Nephron (organoid): ENCODE measurements around the gene UNC13C.
A peak's percentile ranks its signal among the peaks of the same experiment; 100 is the strongest.

Experiments used
- H3K27ac Mint-ChIP-seq, 3 experiments: 2 replicates each; pipeline ENCODE4 v1.8.0; 2020; ENCODE audit warnings: mixed read lengths in 3 of 3, mild to moderate bottlenecking in 2 of 3, moderate library complexity in 1 of 3
- H3K27me3 Mint-ChIP-seq: 2 replicates; pipeline ENCODE4 v1.8.0; 2021; ENCODE audit warnings: low read depth, mild to moderate bottlenecking, moderate library complexity, mixed read lengths
- H3K36me3 Mint-ChIP-seq: 2 replicates; pipeline ENCODE4 v1.8.0; 2020; ENCODE audit warnings: low read depth, mixed read lengths
- H3K4me1 Mint-ChIP-seq: 2 replicates; pipeline ENCODE4 v1.8.0; 2020; ENCODE audit warnings: mixed read lengths
- H3K4me3 Mint-ChIP-seq, 3 experiments: 2 replicates each; pipeline ENCODE4 v1.8.0; 2020; ENCODE audit warnings: mild to moderate bottlenecking in 3 of 3, mixed read lengths in 3 of 3, moderate library complexity in 2 of 3
- H3K9me3 Mint-ChIP-seq: 2 replicates; pipeline ENCODE4 v1.8.0; 2020; ENCODE audit warnings: mixed read lengths
- CTCF ChIP-seq, 3 experiments: fragments of 200-600 bp; sonication (generic); IDR thresholded peaks; one replicate each; pipeline ENCODE4 v1.5.0; 2021; ENCODE audit warnings: antibody characterized with exemption in 3 of 3; ENCODE audit not compliant: unreplicated experiment in 3 of 3

Gene UNC13C

DNA sequence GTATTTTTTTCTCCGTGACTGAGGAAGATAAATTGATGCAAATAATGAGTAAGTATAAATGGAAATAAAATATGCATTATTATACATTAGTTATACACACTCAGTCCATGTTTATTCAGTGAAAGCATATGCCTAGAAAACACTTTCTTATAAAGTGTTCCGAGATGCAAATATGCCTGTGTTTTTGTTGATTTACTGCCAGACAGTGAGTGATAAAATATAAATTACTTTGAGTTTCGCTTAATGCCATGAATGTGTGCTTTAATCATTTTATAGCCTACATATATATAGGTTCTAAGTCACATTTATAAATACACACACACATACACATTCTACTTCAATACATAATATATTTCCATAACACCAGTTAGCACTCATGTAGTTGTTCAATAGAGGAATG, 569.2 kb downstream of the UNC13C start:
- H3K4me1 Mint-ChIP-seq = peaks cover 3% of the 10 kb centered on the region
- no peaks in the 10 kb centered on the region for H3K27me3 Mint-ChIP-seq
- peaks cover 15% of the 10 kb centered on the region for H3K9me3 Mint-ChIP-seq
- no peak for TF ChIP-seq CTCF (IDR thresholded peaks at IDR 0.05; ENCODE audit: unreplicated experiment in 3 of 3)
- no peaks in the 10 kb centered on the region for H3K36me3 Mint-ChIP-seq
- H3K27ac Mint-ChIP-seq = no peak overlapping the region
- no peak overlapping the region for H3K4me3 Mint-ChIP-seq

DNA sequence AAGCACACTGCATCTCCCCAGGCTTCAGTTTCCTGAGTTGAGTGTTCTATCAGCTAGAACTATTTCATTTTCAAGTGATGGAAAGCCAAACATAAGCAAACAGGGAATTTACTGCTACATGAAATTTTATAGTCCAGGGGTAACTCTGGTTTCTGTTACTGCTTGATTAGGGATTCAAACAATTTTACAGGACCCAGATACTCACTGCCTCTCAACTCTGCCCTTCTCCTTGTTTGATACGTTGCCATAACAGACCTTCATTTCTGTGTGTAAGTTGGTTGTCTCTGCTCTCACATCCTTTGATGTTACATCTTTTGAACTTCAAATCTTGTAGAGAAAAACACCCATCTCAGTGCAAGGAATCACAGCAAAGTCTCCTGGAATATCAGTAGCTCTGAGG, 572.7 kb downstream of the UNC13C start:
- no peak overlapping the region for H3K4me3 Mint-ChIP-seq
- H3K27ac Mint-ChIP-seq = no peak overlapping the region
- no peak for TF ChIP-seq CTCF (IDR thresholded peaks at IDR 0.05; ENCODE audit: unreplicated experiment in 3 of 3)

GRCh38 chr15:54556231-54556630, 578.0 kb downstream of the UNC13C start:
- no peaks in the 10 kb centered on the region for H3K27me3 Mint-ChIP-seq
- H3K9me3 Mint-ChIP-seq = no peaks in the 10 kb centered on the region
- no peaks in the 10 kb centered on the region for H3K4me1 Mint-ChIP-seq
- H3K36me3 Mint-ChIP-seq = no peaks in the 10 kb centered on the region
- H3K27ac Mint-ChIP-seq = no peak overlapping the region
- no peak for TF ChIP-seq CTCF (IDR thresholded peaks at IDR 0.05; ENCODE audit: unreplicated experiment in 3 of 3)
- no peak overlapping the region for H3K4me3 Mint-ChIP-seq

More for the DNA sequence above, 572.7 kb downstream of the UNC13C start:
- H3K4me1 Mint-ChIP-seq = peaks cover 3% of the 10 kb centered on the region
- H3K27me3 Mint-ChIP-seq = no peaks in the 10 kb centered on the region
- H3K9me3 Mint-ChIP-seq = no peaks in the 10 kb centered on the region
- H3K36me3 Mint-ChIP-seq = no peaks in the 10 kb centered on the region

DNA sequence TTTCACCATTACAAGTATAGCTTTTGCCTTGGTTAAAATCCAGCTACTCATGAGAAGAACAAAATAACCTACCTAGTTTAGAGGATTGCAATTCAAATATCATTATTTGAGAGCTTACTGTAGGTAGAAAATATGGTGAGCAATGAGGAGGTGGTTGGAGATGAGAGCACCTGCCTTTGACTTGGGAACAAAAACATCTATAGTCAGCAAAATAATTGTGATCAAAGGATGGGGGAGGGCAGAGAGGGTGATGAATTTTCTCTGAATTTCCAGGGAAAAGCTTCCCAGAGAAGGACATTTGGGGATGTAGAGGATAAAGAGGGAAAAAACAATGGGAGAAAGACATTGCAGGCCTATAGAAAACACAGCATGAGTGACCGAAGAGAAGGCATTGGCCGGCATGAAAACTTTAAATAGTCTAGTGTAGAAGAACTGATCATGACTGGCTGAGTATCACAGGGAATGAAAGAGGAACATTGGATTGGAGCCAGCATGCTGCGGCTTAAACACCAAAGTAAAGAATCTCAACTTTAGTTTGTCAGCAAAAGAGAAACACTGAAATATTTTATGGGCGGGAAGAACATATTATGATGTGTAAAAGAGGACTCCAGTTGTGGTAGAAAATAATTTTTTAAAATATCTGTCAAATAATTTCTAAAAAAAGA, 581.3 kb downstream of the UNC13C start:
- no peak overlapping the region for H3K27ac Mint-ChIP-seq
- no peaks in the 10 kb centered on the region for H3K9me3 Mint-ChIP-seq
- TF ChIP-seq CTCF (IDR thresholded peaks at IDR 0.05; ENCODE audit: unreplicated experiment in 3 of 3) = no peak
- no peaks in the 10 kb centered on the region for H3K36me3 Mint-ChIP-seq
- no peaks in the 10 kb centered on the region for H3K27me3 Mint-ChIP-seq
- no peaks in the 10 kb centered on the region for H3K4me1 Mint-ChIP-seq
- no peak overlapping the region for H3K4me3 Mint-ChIP-seq

DNA sequence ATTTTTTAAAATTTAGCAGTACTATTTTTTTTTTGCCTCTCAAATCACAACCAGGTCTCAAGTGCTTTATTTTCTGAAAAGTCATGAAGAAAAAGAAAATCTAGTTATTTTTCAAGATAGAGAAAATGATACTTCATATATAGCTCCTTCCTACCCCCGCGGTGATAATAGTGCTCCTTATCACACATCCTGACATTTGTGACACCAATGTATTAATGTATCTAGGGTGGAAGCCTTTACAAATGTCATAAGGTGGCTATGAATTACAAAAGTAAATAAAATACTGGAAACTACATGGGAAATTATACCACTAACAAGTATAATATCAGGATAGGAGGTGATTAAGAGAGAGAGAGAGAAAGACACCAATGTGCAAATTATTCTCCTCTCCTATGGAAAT, 582.2 kb downstream of the UNC13C start:
- no peak overlapping the region for H3K27ac Mint-ChIP-seq
- no peak overlapping the region for H3K4me3 Mint-ChIP-seq
- TF ChIP-seq CTCF (IDR thresholded peaks at IDR 0.05; ENCODE audit: unreplicated experiment in 3 of 3) = no peak
- no peaks in the 10 kb centered on the region for H3K9me3 Mint-ChIP-seq
- H3K27me3 Mint-ChIP-seq = no peaks in the 10 kb centered on the region
- no peaks in the 10 kb centered on the region for H3K36me3 Mint-ChIP-seq
- no peaks in the 10 kb centered on the region for H3K4me1 Mint-ChIP-seq

GRCh38 chr15:54564166-54564565, 585.9 kb downstream of the UNC13C start:
- no peak for TF ChIP-seq CTCF (IDR thresholded peaks at IDR 0.05; ENCODE audit: unreplicated experiment in 3 of 3)
- peak overlapping the region in 1 of 3 experiments; percentile 7 for H3K27ac Mint-ChIP-seq
- no peak overlapping the region for H3K4me3 Mint-ChIP-seq
- H3K9me3 Mint-ChIP-seq = no peaks in the 10 kb centered on the region
- H3K36me3 Mint-ChIP-seq = no peaks in the 10 kb centered on the region
- no peaks in the 10 kb centered on the region for H3K27me3 Mint-ChIP-seq
- peaks cover 9% of the 10 kb centered on the region for H3K4me1 Mint-ChIP-seq
